ENCODE results near the gene ESPNL.
A peak's percentile ranks its signal among the peaks of the same experiment; 100 is the strongest.

The ESPNL gene

GRCh38 chr2:238150686-238151085, 50.5 kb downstream of the ESPNL start:
- Histone ChIP-seq H3K36me3 (replicated peaks) (no peaks in the 10 kb centered on the region), H3K27me3 (replicated peaks) (no peaks in the 10 kb centered on the region), H3K27ac (no peak overlapping the region), H3K4me3 (ENCODE audit: low read depth, low read length) (no peak overlapping the region)
- DNase-seq = no peak
- TF ChIP-seq CTCF (IDR thresholded peaks at IDR 0.05; ENCODE audit: low read depth, low read length, missing control alignments) = no peak
- in situ Hi-C loops (cut with HindIII; ENCODE audit: low pct_ligation_motif_present, low sequenced_read_pairs) = no loop called here

DNA sequence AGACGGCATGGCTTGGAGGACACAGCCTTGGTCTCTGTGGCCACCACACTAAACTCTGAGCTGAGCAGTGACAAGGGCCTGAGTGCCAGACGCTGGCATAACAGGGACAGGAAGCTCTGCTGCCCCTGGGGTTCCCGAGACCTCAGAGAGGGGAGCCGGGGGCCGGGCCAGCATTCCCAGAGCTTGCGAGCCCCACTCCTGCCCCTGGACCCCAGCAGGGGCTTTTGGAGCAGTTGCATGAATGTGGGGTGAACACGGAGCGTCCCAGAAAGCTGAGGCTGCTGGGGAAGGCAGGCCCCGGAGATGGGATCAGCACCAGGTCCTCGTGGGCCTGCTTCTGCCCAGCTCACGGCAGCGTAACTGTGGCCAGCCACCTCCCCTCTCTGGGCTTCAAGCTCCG, 51.1 kb downstream of the ESPNL start:
- no peak overlapping the region for H3K27ac ChIP-seq
- H3K36me3 ChIP-seq (replicated peaks) = no peaks in the 10 kb centered on the region
- no peak for TF ChIP-seq CTCF (IDR thresholded peaks at IDR 0.05; ENCODE audit: low read depth, low read length, missing control alignments)
- DNase-seq = no peak
- no peaks in the 10 kb centered on the region for H3K27me3 ChIP-seq (replicated peaks)
- H3K4me3 ChIP-seq (ENCODE audit: low read depth, low read length) = no peak overlapping the region
- in situ Hi-C loops (cut with HindIII; ENCODE audit: low pct_ligation_motif_present, low sequenced_read_pairs) = no loop called here

- H3K27me3 ChIP-seq (replicated peaks) = no peaks in the 10 kb centered on the region
- no peak overlapping the region for H3K4me3 ChIP-seq (ENCODE audit: low read depth, low read length)
- no peak for DNase-seq
- in situ Hi-C loops (cut with HindIII; ENCODE audit: low pct_ligation_motif_present, low sequenced_read_pairs) = no loop called here
- no peaks in the 10 kb centered on the region for H3K36me3 ChIP-seq (replicated peaks)
- TF ChIP-seq CTCF (IDR thresholded peaks at IDR 0.05; ENCODE audit: low read depth, low read length, missing control alignments) = no peak
- H3K27ac ChIP-seq = no peak overlapping the region
Measured at GRCh38 chr2:238151628-238152235, 51.6 kb downstream of the ESPNL start.

DNA sequence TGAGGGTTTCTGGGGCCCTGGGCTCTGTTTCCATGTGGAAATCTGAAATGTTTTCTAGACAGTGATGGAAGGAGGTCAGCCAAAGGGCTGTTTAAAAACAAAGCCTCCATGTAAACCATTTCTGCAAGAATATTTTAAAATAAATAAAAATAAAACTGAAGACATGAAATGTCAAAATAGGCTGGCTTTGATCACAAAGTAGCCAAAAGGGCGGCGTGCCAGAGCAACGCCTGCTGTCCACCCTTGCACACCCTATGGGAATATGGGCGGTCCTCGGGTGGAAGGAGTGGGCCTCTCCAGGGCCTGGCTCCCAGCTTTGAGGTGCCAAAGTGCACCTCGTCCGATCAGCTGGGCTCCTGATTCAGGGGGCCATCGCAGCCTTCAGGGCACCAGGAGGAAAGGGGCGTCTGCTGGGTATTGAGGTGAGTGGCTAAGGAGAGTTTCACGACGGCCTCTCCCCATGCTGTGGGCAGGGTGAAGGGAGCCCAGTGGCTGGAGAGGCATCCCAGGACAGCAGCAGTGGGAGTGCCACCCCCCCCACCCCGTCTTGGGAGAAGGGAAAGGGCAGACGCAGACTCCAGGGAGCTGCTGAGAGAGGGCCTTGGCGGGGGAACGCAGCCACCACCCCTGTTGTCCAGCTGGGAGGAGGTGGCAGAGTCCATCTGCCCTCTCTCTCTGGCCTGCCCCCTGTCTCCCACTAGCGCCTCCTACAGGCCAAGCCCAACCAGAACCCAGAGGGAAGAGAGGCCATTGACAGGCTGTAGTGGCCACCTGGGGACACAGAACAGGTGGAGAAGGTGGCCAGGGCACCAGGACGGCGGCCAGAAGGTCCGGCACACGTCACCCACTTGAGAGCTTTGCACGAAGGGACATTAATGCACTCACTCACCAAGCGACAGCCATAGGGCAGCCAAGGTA, 52.9 kb downstream of the ESPNL start:
- no peaks in the 10 kb centered on the region for H3K36me3 ChIP-seq (replicated peaks)
- in situ Hi-C loops (cut with HindIII; ENCODE audit: low pct_ligation_motif_present, low sequenced_read_pairs) = no loop called here

GRCh38 chr2:238154570-238154969, 54.4 kb downstream of the ESPNL start:
- no peak for DNase-seq
- TF ChIP-seq CTCF (IDR thresholded peaks at IDR 0.05; ENCODE audit: low read depth, low read length, missing control alignments) = no peak
- H3K4me3 ChIP-seq (ENCODE audit: low read depth, low read length) = no peak overlapping the region
- H3K27me3 ChIP-seq (replicated peaks) = no peaks in the 10 kb centered on the region
- in situ Hi-C loops (cut with HindIII; ENCODE audit: low pct_ligation_motif_present, low sequenced_read_pairs) = no loop called here
- H3K27ac ChIP-seq = no peak overlapping the region
- H3K36me3 ChIP-seq (replicated peaks) = no peaks in the 10 kb centered on the region

More for the DNA sequence above, 52.9 kb downstream of the ESPNL start:
- H3K27ac ChIP-seq = no peak overlapping the region
- no peak overlapping the region for H3K4me3 ChIP-seq (ENCODE audit: low read depth, low read length)
- no peaks in the 10 kb centered on the region for H3K27me3 ChIP-seq (replicated peaks)
- TF ChIP-seq CTCF (IDR thresholded peaks at IDR 0.05; ENCODE audit: low read depth, low read length, missing control alignments) = peak; percentile 43
- DNase-seq = no peak

Data from brain microvascular endothelial cell (primary cell).